ENCODE results near the gene GID8.

- TF ChIP-seq JUNB (CRISPR knock-in tag; conservative IDR thresholded peaks at IDR 0.05) (no peak), POLR2A (conservative IDR thresholded peaks at IDR 0.05) (no peak), FOXA3 (CRISPR knock-in tag; conservative IDR thresholded peaks at IDR 0.05 in 1 of 2, IDR thresholded peaks at IDR 0.05 in 1 of 2) (no peak), CC2D1A (IDR thresholded peaks at IDR 0.05) (no peak), ZNF507 (tag; conservative IDR thresholded peaks at IDR 0.05) (no peak), KAT7 (CRISPR knock-in tag; IDR thresholded peaks at IDR 0.05; ENCODE audit: borderline replicate concordance) (no peak), ID3 (CRISPR knock-in tag; IDR thresholded peaks at IDR 0.05) (no peak), ID3 (tag; IDR thresholded peaks at IDR 0.05) (no peak), ZNF699 (CRISPR knock-in tag; IDR thresholded peaks at IDR 0.05; ENCODE audit: insufficient replicate concordance) (no peak), EP300 (IDR thresholded peaks at IDR 0.05; ENCODE audit: low read length) (no peak), YY1 (IDR thresholded peaks at IDR 0.05; ENCODE audit: borderline replicate concordance in 1 of 3, control insufficient read depth in 1 of 3, extremely low read depth in 1 of 3, insufficient read depth in 3 of 3, insufficient read length in 1 of 3, insufficient replicate concordance in 2 of 3, low read depth in 1 of 3, low read length in 2 of 3) (no peak), POLR2AphosphoS5 (IDR thresholded peaks at IDR 0.05; ENCODE audit: control insufficient read depth, insufficient read depth, low read depth, low read length) (no peak)
These were observed 25.1 kb downstream of the GID8 start for GRCh38 chr20:62962891-62963613.
